HG02610 (cell line): ENCODE measurements around the gene AKNA.
A peak's percentile ranks its signal among the peaks of the same experiment; 100 is the strongest.
"Not testable (repeated sequence)": the region's sequence is repeated elsewhere in the genome, so short reads cannot be mapped to it uniquely, and the experiment has no call there.

Experiments used
- ATAC-seq: cut with Tn5 transposase; IDR thresholded peaks from one replicate; pipeline ENCODE4 v1.9.1; 2021; ENCODE audit warnings: mild to moderate bottlenecking, moderate library complexity; ENCODE audit not compliant: unreplicated experiment

AKNA gene

GRCh38 chr9:114342755-114343440, 44.9 kb downstream of the AKNA start:
- ATAC-seq: no peak

GRCh38 chr9:114341991-114342390, 45.8 kb downstream of the AKNA start:
- ATAC-seq: no peak

- no peak for ATAC-seq
These were observed 46.5 kb downstream of the AKNA start for GRCh38 chr9:114341152-114341830.

DNA sequence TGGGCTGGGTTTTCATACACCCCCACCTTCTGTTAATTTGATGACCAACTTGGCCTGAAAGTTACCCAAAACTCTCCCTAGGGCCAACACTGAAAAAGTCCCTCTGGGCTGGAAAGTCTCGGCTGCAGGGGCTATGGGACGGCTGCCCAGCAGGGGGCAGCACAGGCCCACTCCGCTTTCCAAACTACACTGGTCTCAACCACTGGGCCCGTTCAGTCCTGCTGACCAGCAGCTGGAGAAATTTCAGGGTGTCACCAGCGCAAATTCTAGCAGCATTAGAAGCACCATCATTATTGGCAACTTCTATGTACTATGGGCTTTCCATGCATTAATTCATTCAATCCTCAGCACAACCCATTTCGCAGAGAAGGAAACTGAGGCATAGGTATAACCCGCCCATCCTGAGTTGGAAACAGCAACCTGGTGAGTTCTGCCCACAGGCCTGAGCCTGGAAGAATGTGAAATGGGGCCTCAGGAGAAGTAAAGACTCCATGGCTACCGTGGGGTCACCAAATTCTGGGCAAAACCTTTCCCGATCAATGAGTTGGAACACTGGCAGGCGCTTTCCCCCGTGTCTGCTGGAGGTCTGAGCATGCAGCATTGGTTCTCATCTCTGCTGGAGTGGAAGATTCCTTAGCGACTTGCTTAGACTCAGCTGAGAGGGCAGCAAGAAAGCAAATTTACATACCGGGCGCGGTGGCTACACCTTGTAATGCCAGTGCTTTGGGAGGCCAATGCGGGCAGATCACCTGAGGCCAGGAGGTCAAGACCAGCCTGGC, 48.5 kb downstream of the AKNA start:
- ATAC-seq: peak; percentile 60

DNA sequence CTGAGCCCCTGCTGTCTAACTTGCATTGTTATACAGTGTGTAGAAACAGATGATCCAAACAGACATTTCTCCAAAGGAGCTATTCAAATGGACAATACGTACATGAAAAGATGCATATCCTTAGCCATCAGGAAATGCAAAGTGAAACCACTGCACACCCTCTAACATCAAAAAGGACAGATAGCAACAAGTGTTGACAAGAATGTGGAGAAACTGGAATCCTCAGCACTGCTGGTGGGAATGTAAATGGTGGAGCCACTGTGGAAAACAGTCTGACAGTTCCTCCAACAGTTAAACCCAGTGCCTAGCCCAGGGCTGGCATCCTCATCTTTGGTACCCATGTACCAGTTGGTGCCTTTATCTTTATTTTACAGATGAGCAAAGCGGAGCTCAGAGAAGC, 49.6 kb downstream of the AKNA start:
- no peak for ATAC-seq

DNA sequence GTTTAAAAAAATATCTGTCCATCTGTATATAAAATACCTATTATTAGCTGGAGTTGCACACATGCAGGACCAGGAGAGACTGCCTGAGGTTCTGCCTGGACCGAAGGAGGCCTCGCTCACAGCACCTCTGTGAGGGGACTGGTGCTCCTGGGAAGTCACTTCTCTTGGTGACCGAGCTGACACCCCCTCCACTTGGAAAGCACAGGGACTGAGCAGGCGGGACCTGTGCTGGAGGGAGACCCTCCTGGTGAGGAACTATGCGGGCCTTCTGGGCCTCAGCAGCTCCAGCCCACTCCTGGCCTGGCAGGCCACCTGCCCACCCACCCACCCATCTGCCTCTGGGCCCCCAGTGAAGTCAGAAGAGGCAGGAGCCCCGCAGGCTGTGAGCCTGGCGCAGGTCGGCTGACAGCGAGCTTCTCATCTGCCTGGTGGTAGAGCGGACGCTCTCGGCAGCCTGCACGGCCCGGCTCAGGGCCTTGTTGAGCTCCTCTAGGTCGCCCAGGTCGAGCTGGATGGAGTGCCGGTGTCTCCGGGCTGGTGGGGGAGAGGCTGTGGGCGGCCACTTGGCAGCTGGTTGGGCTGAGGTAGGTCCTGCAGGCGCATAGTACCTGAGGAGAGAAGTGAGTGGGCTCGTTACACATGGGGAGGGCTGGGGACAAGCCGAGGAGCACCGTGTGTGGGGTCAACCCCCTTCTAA, 50.9 kb downstream of the AKNA start:
- ATAC-seq: no peak

DNA sequence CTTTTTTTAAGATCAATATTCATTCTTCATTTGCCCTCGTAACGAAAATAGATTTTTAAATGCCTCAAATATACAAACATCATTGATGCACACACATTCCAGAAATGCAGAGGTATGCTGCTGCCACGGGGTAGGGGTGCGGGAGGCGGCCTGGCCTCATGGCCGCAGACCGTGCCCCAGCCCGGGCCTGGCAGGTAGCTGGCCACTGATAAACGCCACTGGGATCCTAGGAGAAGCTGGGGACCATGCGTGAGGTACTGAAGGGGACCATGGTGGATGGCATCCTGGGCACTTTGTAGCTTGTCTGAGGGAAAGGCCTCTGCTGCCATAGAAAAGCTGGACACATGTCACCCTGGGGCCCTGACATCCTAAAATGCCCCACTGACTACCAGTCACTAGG, 51.6 kb downstream of the AKNA start:
- no peak for ATAC-seq

DNA sequence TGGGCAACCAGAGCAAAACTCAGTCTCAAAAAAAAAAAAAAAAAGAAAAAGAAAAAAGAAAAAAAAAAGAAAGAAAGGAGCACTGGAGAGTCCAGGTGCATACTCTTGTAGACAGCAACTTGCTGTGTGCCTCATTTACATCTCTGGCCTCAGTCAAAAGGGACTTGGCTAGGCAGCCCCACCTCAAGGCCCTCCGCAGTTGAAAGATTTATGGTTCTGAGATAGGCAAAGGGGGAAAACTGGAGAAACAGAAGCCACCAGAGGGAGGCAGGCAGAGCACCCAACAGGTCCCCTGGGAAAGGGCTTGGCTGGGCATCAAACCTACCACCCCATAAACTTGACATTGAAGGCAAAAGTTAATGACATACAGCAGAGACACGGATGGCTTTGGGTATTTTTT, 52.0 kb downstream of the AKNA start:
- no peak for ATAC-seq

DNA sequence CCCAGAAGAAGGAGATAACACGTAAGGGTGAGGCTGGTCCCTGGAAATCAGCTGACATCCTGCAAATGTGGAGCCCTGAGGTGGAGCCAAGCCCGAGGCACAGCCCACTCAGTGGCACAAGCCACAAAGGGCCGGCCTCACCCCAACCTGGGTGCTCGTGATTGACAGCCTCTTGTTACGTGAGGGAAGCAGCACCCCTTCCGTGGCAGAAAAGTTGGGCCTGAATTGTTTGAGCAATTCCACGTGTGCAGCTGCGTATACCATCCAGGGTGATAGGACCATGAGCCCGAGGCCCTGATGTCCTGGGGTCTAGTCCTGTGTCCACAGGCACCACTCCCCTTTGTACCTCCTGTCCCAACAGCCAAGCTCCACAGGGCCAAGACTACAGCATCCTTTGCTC, 53.3 kb downstream of the AKNA start:
- no peak for ATAC-seq

DNA sequence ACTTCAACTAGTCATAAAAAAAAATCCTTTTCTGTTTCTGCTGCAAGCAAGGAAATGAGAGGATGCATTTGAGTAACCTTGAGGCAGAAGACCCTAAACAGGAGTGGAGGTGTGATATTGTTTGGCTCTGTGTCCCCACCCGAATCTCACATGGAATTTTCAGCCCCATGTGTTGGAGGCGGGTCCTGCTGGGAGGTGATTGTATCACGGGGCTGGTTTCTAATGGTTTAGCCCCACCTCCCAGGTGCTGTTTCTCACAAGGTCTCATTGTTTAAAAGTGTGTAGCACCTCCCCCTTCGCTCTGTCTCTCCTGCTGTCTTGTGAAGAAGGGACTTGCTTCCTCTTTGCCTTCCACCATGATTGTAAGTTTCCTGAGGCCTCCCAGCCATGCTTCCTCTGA, 54.1 kb downstream of the AKNA start:
- ATAC-seq: not testable (repeated sequence)

DNA sequence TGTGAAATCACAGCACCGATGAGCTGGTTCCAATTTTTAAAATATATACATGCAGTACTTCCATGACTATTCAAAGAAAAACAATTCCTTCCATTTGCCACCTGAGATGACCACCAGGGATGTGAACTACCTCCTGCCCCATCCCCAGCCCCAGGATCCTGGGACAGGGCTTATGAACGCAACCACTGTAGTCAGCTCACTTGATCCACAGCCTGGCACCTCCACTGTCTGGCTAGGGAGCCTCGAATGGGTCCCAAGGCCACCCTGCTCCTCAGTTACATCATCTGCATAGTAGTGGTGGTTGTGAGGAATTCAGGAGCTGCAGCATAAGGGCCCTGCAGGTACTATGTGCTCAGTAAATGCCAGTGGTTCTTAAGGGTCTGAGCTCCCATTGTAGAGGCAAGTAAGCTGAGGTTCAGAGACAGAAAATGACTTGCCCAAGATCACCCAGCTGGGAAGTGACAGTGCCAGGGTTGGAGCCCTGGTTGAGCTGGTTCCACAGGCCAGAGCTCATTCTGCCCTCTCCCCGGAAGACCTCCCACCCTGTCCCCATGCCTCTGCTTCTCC, 55.2 kb downstream of the AKNA start:
- not testable (repeated sequence) for ATAC-seq

GRCh38 chr9:114331229-114332195, 56.3 kb downstream of the AKNA start:
- ATAC-seq: not testable (repeated sequence)

- no peak for ATAC-seq
These were observed 57.1 kb downstream of the AKNA start for GRCh38 chr9:114330636-114331035.

DNA sequence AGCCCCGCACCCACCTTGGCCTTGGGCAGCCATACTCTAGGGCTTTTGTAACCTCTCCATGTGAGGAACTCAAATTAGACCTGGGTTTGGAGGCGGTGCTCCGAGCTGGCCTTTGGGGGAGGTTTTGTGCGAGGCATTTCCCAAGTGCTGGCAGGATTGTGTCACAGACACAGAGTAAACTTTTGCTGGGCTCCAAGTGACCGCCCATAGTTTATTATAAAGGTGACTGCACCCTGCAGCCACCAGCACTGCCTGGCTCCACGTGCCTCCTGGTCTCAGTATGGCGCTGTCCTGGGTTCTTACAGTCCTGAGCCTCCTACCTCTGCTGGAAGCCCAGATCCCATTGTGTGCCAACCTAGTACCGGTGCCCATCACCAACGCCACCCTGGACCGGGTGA, 58.2 kb downstream of the AKNA start, which contains the start of gene ORM2:
Gene ORM2 (plus strand): TSS at position 245 of the 398 bp plus-strand sequence. CDS start 36 bp downstream, at position 281.
- not testable (repeated sequence) for ATAC-seq

DNA sequence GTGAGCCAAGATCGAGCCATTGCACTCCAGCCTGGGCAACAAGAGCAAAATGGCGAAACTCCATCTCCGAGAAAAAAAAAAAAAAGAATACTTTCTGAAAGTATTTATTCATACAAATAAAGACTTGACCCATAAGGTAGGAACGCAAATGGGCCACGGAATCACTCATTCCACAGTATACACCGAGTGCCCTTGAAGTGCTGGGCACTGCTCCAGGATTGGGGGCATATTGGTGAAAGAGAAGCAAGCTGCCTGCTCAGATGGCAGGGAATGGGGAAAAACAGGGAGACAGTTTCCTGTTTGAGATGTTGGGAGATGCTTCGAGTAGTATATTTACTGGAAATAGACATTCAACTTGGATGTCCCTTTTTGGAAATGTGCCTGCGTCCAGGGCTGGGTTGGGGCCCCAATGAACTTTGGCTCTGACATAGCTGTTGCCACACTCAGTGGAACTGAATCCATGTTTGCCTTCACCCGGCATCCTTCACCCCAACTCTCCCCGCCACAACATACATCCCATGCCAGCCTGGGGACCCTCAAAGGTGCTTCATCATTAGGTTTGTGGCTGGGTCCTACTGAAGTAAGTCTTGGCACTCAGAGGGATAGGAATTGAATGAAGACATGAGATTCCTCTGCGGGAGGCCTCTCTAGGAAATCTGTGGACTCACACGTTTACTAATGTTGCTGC, 58.7 kb downstream of the AKNA start:
- not testable (repeated sequence) for ATAC-seq

- not testable (repeated sequence) for ATAC-seq
These were observed 59.4 kb downstream of the AKNA start for GRCh38 chr9:114328357-114328820.

DNA sequence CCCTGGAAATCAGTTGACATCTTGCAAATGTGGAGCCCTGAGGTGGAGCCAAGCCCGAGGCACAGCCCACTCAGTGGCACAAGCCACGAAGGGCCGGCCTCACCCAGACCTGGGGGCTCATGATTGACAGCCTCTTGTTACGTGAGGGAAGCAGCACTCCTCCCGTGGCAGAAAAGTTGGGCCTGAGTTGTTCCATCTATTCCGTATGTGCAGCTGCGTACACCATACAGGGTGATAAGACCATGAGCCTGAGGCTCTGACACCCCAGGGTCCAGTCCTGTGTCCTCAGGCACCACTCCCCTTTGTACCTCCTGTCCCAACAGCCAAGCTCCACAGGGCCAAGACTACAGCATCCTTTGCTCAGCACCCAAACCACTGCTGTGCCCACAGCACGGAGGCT, 60.0 kb downstream of the AKNA start:
- ATAC-seq: no peak

GRCh38 chr9:114325684-114326254, 62.0 kb downstream of the AKNA start:
- not testable (repeated sequence) for ATAC-seq

- not testable (repeated sequence) for ATAC-seq
These were observed 62.8 kb downstream of the AKNA start for GRCh38 chr9:114324965-114325364.
